H1 (cell line): ENCODE data around the gene CACNG8. TPM values are rescaled to one million over a fixed set of nuclear protein-coding genes. Genes with fewer than 3 reads are reported as not detected.

Experiments
- CTCF ChIA-PET: fragments of 300-600 bp; sonication (Branson Sonifier 250); formaldehyde crosslinking; loops from one replicate; lab custom pipeline; 2021; ENCODE audit not compliant: partially characterized antibody; lab: Charles Lee
- POLR2A ChIA-PET: fragments of 300-600 bp; sonication (Branson Sonifier 250); formaldehyde crosslinking; loops from one replicate; lab custom pipeline; 2021; ENCODE audit warnings: inconsistent platforms; ENCODE audit not compliant: partially characterized antibody; lab: Charles Lee
- DNase-seq, 2 experiments: peaks; one replicate each; pipeline versions ENCODE4 v3.0.0 to v3.0.0-alpha.2; 2010 to 2022; ENCODE audit warnings: low spot score in 2 of 2, low read depth in 1 of 2, mixed read lengths in 1 of 2
- FAIRE-seq: peaks from 2 replicates; lab custom pipeline; 2011; peaks lifted over from hg19 to GRCh38; lab: Jason Lieb, UNC
- H2AFZ ChIP-seq: 2 replicates; pipeline ENCODE4 v1.8.1; 2012; ENCODE audit warnings: low read length, inconsistent platforms
- H2AK5ac ChIP-seq: 2 replicates; pipeline ENCODE4 v1.6.1; 2013; ENCODE audit warnings: low read depth, low read length
- H2BK120ac ChIP-seq: replicated peaks from 2 replicates; pipeline ENCODE3; 2013; ENCODE audit warnings: low read depth, low read length, inconsistent platforms
- H2BK12ac ChIP-seq: 2 replicates; pipeline ENCODE4 v1.6.1; 2013; ENCODE audit warnings: low read depth, low read length
- H2BK15ac ChIP-seq: 2 replicates; pipeline ENCODE4 v1.6.1; 2013; ENCODE audit warnings: low read length
- H2BK20ac ChIP-seq: 2 replicates; pipeline ENCODE4 v1.6.1; 2013; ENCODE audit warnings: low read length
- H2BK5ac ChIP-seq: 2 replicates; pipeline ENCODE4 v1.6.1; 2013; ENCODE audit warnings: low read depth, low read length
- H3K14ac ChIP-seq: 2 replicates; pipeline ENCODE4 v1.6.1; 2013; ENCODE audit warnings: inconsistent platforms; ENCODE audit not compliant: insufficient read length
- H3K18ac ChIP-seq: 2 replicates; pipeline ENCODE4 v1.6.1; 2013; ENCODE audit warnings: low read length; ENCODE audit errors: extremely low read depth
- H3K23ac ChIP-seq: 2 replicates; pipeline ENCODE4 v1.6.1; 2013; ENCODE audit warnings: inconsistent platforms; ENCODE audit not compliant: insufficient read length
- H3K23me2 ChIP-seq: 2 replicates; pipeline ENCODE4 v1.6.1; 2013; ENCODE audit warnings: low read depth, low read length
- H3K27ac ChIP-seq: 2 replicates; pipeline ENCODE4 v1.6.1; 2011; ENCODE audit warnings: low read depth, low read length, inconsistent platforms
- H3K27me3 ChIP-seq, 4 experiments: replicated peaks in 1 of 4; 1 replicate in 1 of 4; 2 replicates in 3 of 4; pipeline versions ENCODE4 v1.6.1 to v1.8.1; 2011 to 2013; ENCODE audit warnings: low read length in 3 of 4, mild to moderate bottlenecking in 3 of 4, inconsistent platforms in 2 of 4, mixed read lengths in 2 of 4, moderate library complexity in 1 of 4; ENCODE audit not compliant: control insufficient read depth in 3 of 4, insufficient read depth in 3 of 4; ENCODE audit errors: extremely low read depth in 1 of 4
- H3K36me3 ChIP-seq, 4 experiments: 2 replicates each; pipeline versions ENCODE4 v1.6.1 to v1.8.1; 2011 to 2013; ENCODE audit warnings: mild to moderate bottlenecking in 4 of 4, low read length in 3 of 4, moderate library complexity in 2 of 4, control low read depth in 1 of 4, inconsistent platforms in 1 of 4; ENCODE audit not compliant: insufficient read depth in 4 of 4, control insufficient read depth in 2 of 4
- H3K4ac ChIP-seq: replicated peaks from 2 replicates; pipeline ENCODE3; 2013; ENCODE audit warnings: low read length, low read depth, mixed read lengths, inconsistent platforms; ENCODE audit not compliant: insufficient read length
- H3K4me1 ChIP-seq, 4 experiments: replicated peaks in 1 of 4; 1 replicate in 1 of 4; 2 replicates in 3 of 4; pipeline versions ENCODE4 v1.6.1 to v1.8.1; 2011 to 2013; ENCODE audit warnings: low read length in 3 of 4, inconsistent platforms in 2 of 4, mixed read lengths in 1 of 4; ENCODE audit not compliant: insufficient read depth in 4 of 4, control insufficient read depth in 3 of 4
- H3K4me2 ChIP-seq, 2 experiments: 2 replicates each; pipeline versions ENCODE4 v1.6.1 to v1.8.1; 2011 to 2013; ENCODE audit warnings: low read depth in 2 of 2, low read length in 2 of 2, control low read depth in 1 of 2, inconsistent platforms in 1 of 2, mild to moderate bottlenecking in 1 of 2; ENCODE audit not compliant: insufficient read depth in 1 of 2
- H3K4me3 ChIP-seq, 4 experiments: fragments of 200-600, 300-600 bp in 1 of 4; sonication (generic), shearing (Covaris generic), sonication (Bioruptor Twin) in 1 of 4; 2 replicates each; pipeline versions ENCODE4 v1.5.1 to v1.8.1; 2011 to 2016; ENCODE audit warnings: low read length in 4 of 4, low read depth in 3 of 4, control low read depth in 2 of 4, inconsistent platforms in 2 of 4, mild to moderate bottlenecking in 2 of 4, mixed read lengths in 1 of 4, moderate library complexity in 1 of 4; ENCODE audit not compliant: insufficient read depth in 2 of 4; ENCODE audit errors: extremely low read depth in 1 of 4
- H3K56ac ChIP-seq: replicated peaks from 2 replicates; pipeline ENCODE3; 2013; ENCODE audit warnings: low read depth, mild to moderate bottlenecking, mixed read lengths, low read length, inconsistent platforms; ENCODE audit not compliant: insufficient read length
- H3K79me1 ChIP-seq: 2 replicates; pipeline ENCODE4 v1.6.1; 2013; ENCODE audit warnings: low read depth, low read length, control low read depth
- H3K79me2 ChIP-seq, 2 experiments: 2 replicates each; pipeline versions ENCODE4 v1.6.1 to v1.8.1; 2012 to 2013; ENCODE audit warnings: low read length in 2 of 2, mild to moderate bottlenecking in 2 of 2, inconsistent platforms in 1 of 2; ENCODE audit not compliant: insufficient read depth in 2 of 2, control insufficient read depth in 1 of 2
- H3K9ac ChIP-seq, 4 experiments: replicated peaks in 1 of 4; 1 replicate in 1 of 4; 2 replicates in 3 of 4; pipeline versions ENCODE4 v1.6.1 to v1.8.1; 2011 to 2013; ENCODE audit warnings: low read depth in 3 of 4, low read length in 3 of 4, control low read depth in 2 of 4, mild to moderate bottlenecking in 2 of 4, moderate library complexity in 2 of 4, inconsistent platforms in 1 of 4; ENCODE audit errors: extremely low read depth in 1 of 4
- H3K9me3 ChIP-seq, 2 experiments: 2 replicates each; pipeline versions ENCODE4 v1.6.1 to v1.8.1; 2012 to 2013; ENCODE audit warnings: mild to moderate bottlenecking in 2 of 2, moderate library complexity in 2 of 2, control low read depth in 1 of 2, inconsistent platforms in 1 of 2, low read depth in 1 of 2, low read length in 1 of 2, mixed read lengths in 1 of 2; ENCODE audit not compliant: insufficient read depth in 2 of 2
- H4K20me1 ChIP-seq, 2 experiments: replicated peaks in 1 of 2; 2 replicates each; pipeline versions ENCODE3 to v1.8.1; 2011 to 2013; ENCODE audit warnings: inconsistent platforms in 2 of 2, low read length in 2 of 2, mild to moderate bottlenecking in 1 of 2; ENCODE audit not compliant: insufficient read depth in 2 of 2, control insufficient read depth in 1 of 2
- H4K5ac ChIP-seq: 2 replicates; pipeline ENCODE4 v1.6.1; 2013; ENCODE audit warnings: low read length, low read depth, mixed read lengths, inconsistent platforms; ENCODE audit not compliant: insufficient read length
- H4K8ac ChIP-seq: 2 replicates; pipeline ENCODE4 v1.8.0; 2013; ENCODE audit warnings: mild to moderate bottlenecking, moderate library complexity, low read length, inconsistent platforms; ENCODE audit not compliant: insufficient read depth; ENCODE audit errors: extremely low read depth
- H4K91ac ChIP-seq: replicated peaks from 2 replicates; pipeline ENCODE3; 2013; ENCODE audit warnings: low read length, mixed read lengths, inconsistent platforms; ENCODE audit not compliant: insufficient read length
- BACH1 ChIP-seq: IDR thresholded peaks from 2 replicates; pipeline ENCODE4 v1.6.1; 2012; ENCODE audit warnings: low read length, improper control_type of control experiment
- FOSL1 ChIP-seq: IDR thresholded peaks from 2 replicates; pipeline ENCODE4 v1.6.1; 2011; ENCODE audit warnings: mild to moderate bottlenecking, low read depth, low read length, moderate library complexity; ENCODE audit not compliant: insufficient read depth
- KDM4A ChIP-seq: IDR thresholded peaks from one replicate; pipeline ENCODE4 v1.7.1; 2012; ENCODE audit warnings: low read depth, mild to moderate bottlenecking, moderate library complexity, low read length, inconsistent platforms; ENCODE audit not compliant: severe bottlenecking
- MAX ChIP-seq: IDR thresholded peaks from 2 replicates; pipeline ENCODE4 v1.6.1; 2012; ENCODE audit warnings: inconsistent platforms
- POLR2AphosphoS5 ChIP-seq: IDR thresholded peaks from 2 replicates; pipeline ENCODE4 v1.6.1; 2011; ENCODE audit warnings: low read depth, low read length
- RAD21 ChIP-seq, 2 experiments: IDR thresholded peaks in 1 of 2; conservative IDR thresholded peaks in 1 of 2; 2 replicates each; pipeline ENCODE4 v1.6.1; 2011; ENCODE audit warnings: low read depth in 2 of 2, low read length in 2 of 2, improper control_type of control experiment in 1 of 2, inconsistent platforms in 1 of 2, mild to moderate bottlenecking in 1 of 2, moderate library complexity in 1 of 2
- RNF2 ChIP-seq: fragments of 200-900, 300-1000 bp; sonication (generic); IDR thresholded peaks from 2 replicates; pipeline ENCODE4 v1.7.1; 2016; ENCODE audit warnings: borderline replicate concordance, low read depth, mild to moderate bottlenecking, antibody characterized with exemption, low read length; ENCODE audit not compliant: poor library complexity, severe bottlenecking; ENCODE audit errors: missing control alignments
- SP4 ChIP-seq: IDR thresholded peaks from 2 replicates; pipeline ENCODE4 v1.6.1; 2012; ENCODE audit warnings: low read length, inconsistent platforms
- TAF1 ChIP-seq: IDR thresholded peaks from 2 replicates; pipeline ENCODE4 v1.6.1; 2011; ENCODE audit warnings: mild to moderate bottlenecking, low read depth, low read length
- WGBS, 2 experiments: shearing (Covaris generic) in 1 of 2; methylation state at CpG; one replicate each; pipeline versions ENCODE4 v1.1.6 to v1.1.7; 2013 to 2015; ENCODE audit warnings: low lambda C conversion rate in 2 of 2, mixed read lengths in 2 of 2, inconsistent platforms in 1 of 2, low coverage in 1 of 2, missing lambda C conversion rate in 1 of 2; ENCODE audit not compliant: insufficient replicate concordance in 2 of 2, insufficient coverage in 1 of 2, insufficient read length in 1 of 2; ENCODE audit errors: extremely low coverage in 1 of 2, missing lambda C conversion rate in 1 of 2; 5-methylcytosine and 5-hydroxymethylcytosine counted together
- polyA plus RNA-seq, 7 experiments: library from polyadenylated mRNA; depleted of rRNA in 3 of 7; stranded (reverse) in 5 of 7; unstranded in 2 of 7; fragments of >200 nt in 5 of 7; fragments of 200-250 nt in 2 of 7; gene quantifications; 1 replicate in 5 of 7; 2 replicates in 1 of 7; 4 replicates in 1 of 7; pipeline versions ENCODE4 v1.2.1 to v1.2.3, GENCODE V29; 2011 to 2013; ENCODE audit warnings: missing spikeins in 2 of 7, mixed read lengths in 2 of 7
- total RNA-seq: library from RNA; stranded (reverse); fragmentation: NEBNext Ultra II Directional; extraction: Animal tissue kit (Norgen Biotek cat#: 25700); gene quantifications from 2 replicates; pipeline ENCODE4 v1.2.1, GENCODE V29; 2021
- TF ChIP-seq, protein P1 (sequence below), 3 experiments: IDR thresholded peaks; 1 replicate in 2 of 3; 2 replicates in 1 of 3; pipeline versions ENCODE4 v1.5.1 to v1.6.1; 2011; ENCODE audit warnings: low read length in 3 of 3, mild to moderate bottlenecking in 3 of 3, inconsistent platforms in 2 of 3, low read depth in 1 of 3, moderate library complexity in 1 of 3; ENCODE audit not compliant: insufficient read depth in 1 of 3; ENCODE audit errors: control extremely low read depth in 1 of 3

The CACNG8 gene
- total and polyA plus RNA-seq, 2 of the 8 experiments (the other 6 are each of a cell fraction or from before 2014, with no cell fraction given) = 0.41 to 4.5 TPM

GRCh38 chr19:54026656-54027055 is 63.9 kb downstream of the CACNG8 start:
- no peaks in the 10 kb centered on the region; a peak in 1 of 8 replicates for H3K36me3 ChIP-seq
- H3K27ac ChIP-seq = no peak overlapping the region
- H2BK15ac ChIP-seq = no peak overlapping the region
- H4K5ac ChIP-seq = no peak overlapping the region
- ChIA-PET POLR2A (interaction anchor here (0.9 to 2.4 kb wide), 3 partner anchors 35 to 46 kb away, joined by 3 to 8 read pairs (median 3); partner anchors contain the start of gene CACNG6), CTCF (interaction anchor here (1.0 to 6.2 kb wide), 11 partner anchors 9 to 234 kb away, joined by 3 to 42 read pairs (median 4); partner anchors contain the start of gene CACNG6)
- H3K18ac ChIP-seq = no peak overlapping the region
- H4K20me1 ChIP-seq = no peaks in the 10 kb centered on the region
- H2AFZ ChIP-seq = no peak overlapping the region
- no peak overlapping the region for H3K4me3 ChIP-seq
- no peaks in the 10 kb centered on the region for H3K23me2 ChIP-seq
- no peak overlapping the region for H2BK20ac ChIP-seq
- 89% methylated on average over 7 of the region's 7 CpGs; no CpG with 5 or more reads in 1 of the 2 experiments for WGBS, 2 experiments
- FAIRE-seq (no peak), DNase-seq (no peak)
- H2BK12ac ChIP-seq = no peak overlapping the region
- no peak overlapping the region for H3K23ac ChIP-seq
- H3K9me3 ChIP-seq = no peaks in the 10 kb centered on the region
- no peak overlapping the region for H3K14ac ChIP-seq
- no peak overlapping the region for H4K91ac ChIP-seq
- H3K4ac ChIP-seq = no peak overlapping the region
- no peak overlapping the region for H3K4me2 ChIP-seq
- peaks cover 0 to 3% (median 2%) of the 10 kb centered on the region in 4 experiments; a peak in 6 of 7 replicates for H3K4me1 ChIP-seq
- no peaks in the 10 kb centered on the region for H3K79me1 ChIP-seq
- H3K56ac ChIP-seq = no peak overlapping the region
- H3K79me2 ChIP-seq = no peaks in the 10 kb centered on the region
- no peak overlapping the region for H2BK120ac ChIP-seq
- H3K27me3 ChIP-seq = peaks cover 0 to 2% (median 0%) of the 10 kb centered on the region in 4 experiments; a peak in 1 of 7 replicates
- H2BK5ac ChIP-seq = no peak overlapping the region
- no peak overlapping the region for H2AK5ac ChIP-seq
- H3K9ac ChIP-seq = no peak overlapping the region
- H4K8ac ChIP-seq = no peak overlapping the region
- TF ChIP-seq, protein P1, sequence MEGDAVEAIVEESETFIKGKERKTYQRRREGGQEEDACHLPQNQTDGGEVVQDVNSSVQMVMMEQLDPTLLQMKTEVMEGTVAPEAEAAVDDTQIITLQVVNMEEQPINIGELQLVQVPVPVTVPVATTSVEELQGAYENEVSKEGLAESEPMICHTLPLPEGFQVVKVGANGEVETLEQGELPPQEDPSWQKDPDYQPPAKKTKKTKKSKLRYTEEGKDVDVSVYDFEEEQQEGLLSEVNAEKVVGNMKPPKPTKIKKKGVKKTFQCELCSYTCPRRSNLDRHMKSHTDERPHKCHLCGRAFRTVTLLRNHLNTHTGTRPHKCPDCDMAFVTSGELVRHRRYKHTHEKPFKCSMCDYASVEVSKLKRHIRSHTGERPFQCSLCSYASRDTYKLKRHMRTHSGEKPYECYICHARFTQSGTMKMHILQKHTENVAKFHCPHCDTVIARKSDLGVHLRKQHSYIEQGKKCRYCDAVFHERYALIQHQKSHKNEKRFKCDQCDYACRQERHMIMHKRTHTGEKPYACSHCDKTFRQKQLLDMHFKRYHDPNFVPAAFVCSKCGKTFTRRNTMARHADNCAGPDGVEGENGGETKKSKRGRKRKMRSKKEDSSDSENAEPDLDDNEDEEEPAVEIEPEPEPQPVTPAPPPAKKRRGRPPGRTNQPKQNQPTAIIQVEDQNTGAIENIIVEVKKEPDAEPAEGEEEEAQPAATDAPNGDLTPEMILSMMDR (IDR thresholded peaks at IDR 0.05; ENCODE audit: control extremely low read depth in 1 of 3, insufficient read depth in 1 of 3, low read depth in 1 of 3, low read length in 3 of 3) = no peak
- no peak for TF ChIP-seq KDM4A
- no peak for TF ChIP-seq POLR2AphosphoS5
- TF ChIP-seq MAX = no peak
- no peak for TF ChIP-seq SP4
- no peak for TF ChIP-seq BACH1
- TF ChIP-seq FOSL1 = no peak
- TF ChIP-seq RNF2 = no peak
- no peak for TF ChIP-seq TAF1
- TF ChIP-seq RAD21 (IDR thresholded peaks at IDR 0.05 in 1 of 2, conservative IDR thresholded peaks at IDR 0.05 in 1 of 2; ENCODE audit: low read depth in 2 of 2, low read length in 2 of 2) = no peak
